Spinal cord (tissue), 10 donors: ENCODE data around the gene FAM131C. TPM values are rescaled to one million over a fixed set of nuclear protein-coding genes. Genes with fewer than 3 reads are reported as not detected.

Source experiments
- DNase-seq, 6 donors: peaks; one replicate each; pipeline versions ENCODE4 v3.0.0 to v3.0.0-alpha.2; 2013 to 2015; ENCODE audit warnings: low spot score in 6 of 6, low read depth in 4 of 6
- H3K27ac ChIP-seq: one replicate; pipeline ENCODE4 v1.5.1; 2013; ENCODE audit warnings: low read depth, low read length, control low read depth
- H3K27me3 ChIP-seq: one replicate; pipeline ENCODE4 v1.6.1; 2013; ENCODE audit warnings: low read length; ENCODE audit not compliant: control insufficient read depth, insufficient read depth
- H3K36me3 ChIP-seq: one replicate; pipeline ENCODE4 v1.6.1; 2013; ENCODE audit warnings: low read length; ENCODE audit not compliant: control insufficient read depth, insufficient read depth
- H3K4me1 ChIP-seq: one replicate; pipeline ENCODE4 v1.6.1; 2013; ENCODE audit warnings: low read length; ENCODE audit not compliant: control insufficient read depth, insufficient read depth
- H3K4me3 ChIP-seq: one replicate; pipeline ENCODE4 v1.5.1; 2013; ENCODE audit warnings: low read depth, low read length, control low read depth
- H3K9me3 ChIP-seq: one replicate; pipeline ENCODE4 v1.6.1; 2013; ENCODE audit warnings: low read length; ENCODE audit not compliant: control insufficient read depth, insufficient read depth
- WGBS: methylation state at CpG from one replicate; pipeline ENCODE4 v1.1.5; 2013; ENCODE audit warnings: missing lambda C conversion rate; ENCODE audit not compliant: insufficient coverage; 5-methylcytosine and 5-hydroxymethylcytosine counted together
- long read RNA-seq, 4 donors: transcript quantifications; one replicate each; lab custom pipeline, GENCODE V29; 2026
- polyA plus RNA-seq, 2 donors: library from polyadenylated mRNA; unstranded; fragments of 120-200 nt; gene quantifications; one replicate each; pipeline ENCODE4 v1.2.1, GENCODE V29; 2013; ENCODE audit not compliant: insufficient read length in 2 of 2
- total RNA-seq, 2 donors: library from RNA; depleted of rRNA in 1 of 2; stranded (reverse); fragments of 120-200 nt in 1 of 2; fragments of >200 nt in 1 of 2; gene quantifications; one replicate each; pipeline versions ENCODE4 v1.2.3 to v1.2.4, GENCODE V29; 2013 to 2014
- donor health status: healthy.

FAM131C gene
- total RNA-seq: 1 to 10 TPM; 1.9 to 2.8 TPM
- 10 to 100 TPM; 22.4 to 26.4 TPM for polyA plus RNA-seq
- long read RNA-seq, donor 1, transcript FAM131C-201 (7 exons, 1,695 nt): major isoform, 6 of 6 reads
- long read RNA-seq, donor 1, partial matches to known transcripts: 0 of 6 reads
- long read RNA-seq, donor 1, other reads (novel, unspliced or antisense): 0 of 6 reads
- long read RNA-seq, donor 2, partial matches to known transcripts: 0 of 3 reads
- long read RNA-seq, donor 2, other reads (novel, unspliced or antisense): 0 of 3 reads
- long read RNA-seq, donor 3, partial matches to known transcripts: 0 of 4 reads
- long read RNA-seq, donor 3, other reads (novel, unspliced or antisense): 0 of 4 reads
- long read RNA-seq, donor 4: 0 reads

GRCh38 chr1:16073490-16074119, at the start of gene FAM131C:
TSS of gene FAM131C (minus strand) at chr1:16073651. CDS start at chr1:16073442, 209 bp downstream.
- H3K4me1 ChIP-seq: peaks cover 20% of the 10 kb centered on the region
- under 1% methylated on average over 48 of the region's 54 CpGs for WGBS
- H3K36me3 ChIP-seq: peaks cover 2% of the 10 kb centered on the region
- no peaks in the 10 kb centered on the region for H3K9me3 ChIP-seq
- H3K4me3 ChIP-seq: peak within 1 kb of the TSS; percentile 29
- DNase-seq: peak in 2 of 6 donors; percentile 38
- H3K27ac ChIP-seq: no peak within 1 kb of the TSS
- H3K27me3 ChIP-seq: peaks cover 3% of the 10 kb centered on the region

GRCh38 chr1:16122916-16123315, 49.5 kb upstream of the FAM131C start:
- WGBS: 76% methylated on average over 5 of the region's 6 CpGs
- DNase-seq: no peak

GRCh38 chr1:16122350-16122881, 49.0 kb upstream of the FAM131C start:
- H3K27me3 ChIP-seq: no peaks in the 10 kb centered on the region
- peaks cover 37% of the 10 kb centered on the region for H3K4me1 ChIP-seq
- no peak overlapping the region for H3K27ac ChIP-seq
- H3K36me3 ChIP-seq: peaks cover 7% of the 10 kb centered on the region
- no peaks in the 10 kb centered on the region for H3K9me3 ChIP-seq
- 98% methylated on average over 3 of the region's 4 CpGs for WGBS
- H3K4me3 ChIP-seq: no peak overlapping the region
- no peak for DNase-seq

More at GRCh38 chr1:16122916-16123315, 49.5 kb upstream of the FAM131C start:
- peaks cover 7% of the 10 kb centered on the region for H3K36me3 ChIP-seq
- H3K4me1 ChIP-seq: peaks cover 38% of the 10 kb centered on the region
- H3K27ac ChIP-seq: no peak overlapping the region
- H3K9me3 ChIP-seq: no peaks in the 10 kb centered on the region
- no peaks in the 10 kb centered on the region for H3K27me3 ChIP-seq
- H3K4me3 ChIP-seq: no peak overlapping the region

- peaks cover 7% of the 10 kb centered on the region for H3K36me3 ChIP-seq
- H3K4me3 ChIP-seq: no peak overlapping the region
- no peaks in the 10 kb centered on the region for H3K27me3 ChIP-seq
- no peak for DNase-seq
- no CpG with 5 or more reads among the region's 4 CpGs for WGBS
- H3K27ac ChIP-seq: no peak overlapping the region
- H3K9me3 ChIP-seq: no peaks in the 10 kb centered on the region
- H3K4me1 ChIP-seq: peaks cover 34% of the 10 kb centered on the region
Observed at GRCh38 chr1:16120940-16121410, 47.5 kb upstream of the FAM131C start.

- Histone ChIP-seq H3K9me3 (no peaks in the 10 kb centered on the region), H3K27me3 (no peaks in the 10 kb centered on the region), H3K36me3 (peaks cover 7% of the 10 kb centered on the region), H3K4me3 (no peak overlapping the region), H3K27ac (no peak overlapping the region), H3K4me1 (peaks cover 40% of the 10 kb centered on the region)
- WGBS: 90% methylated on average over 1 of the region's 1 CpG
- DNase-seq: no peak
Observed at GRCh38 chr1:16120407-16120806, 47.0 kb upstream of the FAM131C start.

GRCh38 chr1:16119926-16120325, 46.5 kb upstream of the FAM131C start:
- Histone ChIP-seq H3K4me3 (no peak overlapping the region), H3K9me3 (no peaks in the 10 kb centered on the region), H3K36me3 (peaks cover 7% of the 10 kb centered on the region), H3K27ac (no peak overlapping the region), H3K4me1 (peaks cover 45% of the 10 kb centered on the region), H3K27me3 (no peaks in the 10 kb centered on the region)
- DNase-seq: no peak
- WGBS: 58% methylated on average over 5 of the region's 10 CpGs

GRCh38 chr1:16119504-16119903, 46.1 kb upstream of the FAM131C start:
- H3K9me3 ChIP-seq: no peaks in the 10 kb centered on the region
- peaks cover 49% of the 10 kb centered on the region for H3K4me1 ChIP-seq
- no peak overlapping the region for H3K4me3 ChIP-seq
- H3K27ac ChIP-seq: no peak overlapping the region
- H3K36me3 ChIP-seq: peaks cover 3% of the 10 kb centered on the region
- WGBS: 86% methylated on average over 4 of the region's 6 CpGs
- H3K27me3 ChIP-seq: no peaks in the 10 kb centered on the region
- no peak for DNase-seq

GRCh38 chr1:16118706-16119105, 45.3 kb upstream of the FAM131C start:
- no peak for DNase-seq
- 34% methylated on average over 7 of the region's 9 CpGs for WGBS
- no peaks in the 10 kb centered on the region for H3K27me3 ChIP-seq
- no peak overlapping the region for H3K4me3 ChIP-seq
- H3K27ac ChIP-seq: no peak overlapping the region
- peaks cover 2% of the 10 kb centered on the region for H3K36me3 ChIP-seq
- peaks cover 51% of the 10 kb centered on the region for H3K4me1 ChIP-seq
- no peaks in the 10 kb centered on the region for H3K9me3 ChIP-seq

- 76% methylated on average over 5 of the region's 8 CpGs for whole genome bisulfite sequencing
Observed at GRCh38 chr1:16117936-16118335, 44.5 kb upstream of the FAM131C start.

More at GRCh38 chr1:16117936-16118335, 44.5 kb upstream of the FAM131C start:
- no peak for DNase-seq
- Histone ChIP-seq H3K27me3 (no peaks in the 10 kb centered on the region), H3K27ac (no peak overlapping the region), H3K9me3 (no peaks in the 10 kb centered on the region), H3K4me1 (peaks cover 56% of the 10 kb centered on the region), H3K4me3 (no peak overlapping the region), H3K36me3 (peaks cover 2% of the 10 kb centered on the region)
